Measurements from ENCODE around the gene YY1. TPM values are rescaled to one million over a fixed set of nuclear protein-coding genes. Genes with fewer than 3 reads are reported as not detected.
"Not testable (repeated sequence)": the region's sequence is repeated elsewhere in the genome, so short reads cannot be mapped to it uniquely, and the experiment has no call there.

Gene YY1
- total RNA-seq, 1 donor from 2014 or later: 102 TPM

DNA sequence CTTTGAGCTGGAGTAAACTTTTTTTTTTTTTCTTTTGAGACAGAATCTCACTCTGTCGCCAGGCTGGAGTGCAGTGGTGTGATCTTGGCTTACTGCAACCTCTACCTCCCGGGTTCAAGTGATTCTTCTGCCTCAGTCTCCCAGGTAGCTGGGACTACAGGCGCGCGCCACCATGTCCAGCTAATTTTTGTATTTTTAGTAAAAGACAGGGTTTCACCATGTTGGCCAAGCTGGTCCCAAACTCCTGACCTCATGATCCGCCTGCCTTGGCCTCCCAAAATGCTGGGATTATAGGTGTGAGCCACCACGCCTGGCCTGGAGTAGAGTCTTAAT lies 34.1 kb upstream of the YY1 start:
- H3K4me1 Mint-ChIP-seq; H3K27ac Mint-ChIP-seq; H3K4me3 Mint-ChIP-seq; H3K36me3 Mint-ChIP-seq (ENCODE audit: low read depth); H3K27me3 Mint-ChIP-seq; DNase-seq; intact Hi-C loops (cut with micrococcal nuclease); H3K9me3 Mint-ChIP-seq: not testable (repeated sequence)

DNA sequence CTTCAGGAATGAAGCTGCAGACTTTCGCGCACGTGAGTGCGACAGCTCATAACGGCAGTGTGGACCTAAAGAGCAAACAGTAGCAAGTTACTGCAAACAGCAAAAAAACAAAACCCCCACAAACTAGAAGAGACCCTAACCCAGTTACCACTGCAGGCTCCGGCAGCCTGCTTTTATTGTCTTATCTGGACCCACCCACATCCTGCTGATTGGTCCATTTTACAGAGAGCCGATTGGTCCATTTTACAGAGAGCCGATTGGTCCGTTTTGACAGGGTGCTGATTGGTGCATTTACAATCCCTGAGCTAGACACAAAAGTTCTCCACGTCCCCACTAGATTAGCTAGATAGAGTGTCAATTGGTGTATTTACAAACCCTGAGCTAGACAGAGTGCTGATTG lies 31.4 kb upstream of the YY1 start:
- H3K4me1 Mint-ChIP-seq; H3K4me3 Mint-ChIP-seq; intact Hi-C loops (cut with micrococcal nuclease); H3K27me3 Mint-ChIP-seq; DNase-seq; H3K9me3 Mint-ChIP-seq; H3K36me3 Mint-ChIP-seq (ENCODE audit: low read depth); H3K27ac Mint-ChIP-seq: not testable (repeated sequence)

DNA sequence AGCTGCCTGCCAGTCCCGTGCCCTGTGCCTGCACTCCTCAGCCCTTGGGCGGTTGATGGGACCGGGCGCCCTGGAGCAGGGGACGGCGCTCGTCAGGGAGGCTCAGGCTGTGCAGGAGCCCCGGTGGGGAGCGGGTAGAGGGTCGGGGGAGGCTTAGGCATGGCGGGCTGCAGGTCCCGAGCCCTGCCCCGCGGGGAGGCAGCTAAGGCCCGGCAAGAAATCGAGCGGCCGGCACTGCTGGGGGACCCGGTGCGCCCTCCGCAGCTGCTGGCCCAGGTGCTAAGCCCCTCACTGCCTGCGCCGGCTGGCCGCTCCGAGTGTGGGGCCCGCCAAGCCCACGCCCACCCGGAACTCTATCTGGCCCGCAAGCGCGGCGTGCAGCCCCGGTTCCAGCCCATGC lies 30.8 kb upstream of the YY1 start:
- H3K27ac Mint-ChIP-seq; H3K4me3 Mint-ChIP-seq; intact Hi-C loops (cut with micrococcal nuclease); H3K27me3 Mint-ChIP-seq; H3K4me1 Mint-ChIP-seq; H3K36me3 Mint-ChIP-seq (ENCODE audit: low read depth); DNase-seq; H3K9me3 Mint-ChIP-seq: not testable (repeated sequence)

DNA sequence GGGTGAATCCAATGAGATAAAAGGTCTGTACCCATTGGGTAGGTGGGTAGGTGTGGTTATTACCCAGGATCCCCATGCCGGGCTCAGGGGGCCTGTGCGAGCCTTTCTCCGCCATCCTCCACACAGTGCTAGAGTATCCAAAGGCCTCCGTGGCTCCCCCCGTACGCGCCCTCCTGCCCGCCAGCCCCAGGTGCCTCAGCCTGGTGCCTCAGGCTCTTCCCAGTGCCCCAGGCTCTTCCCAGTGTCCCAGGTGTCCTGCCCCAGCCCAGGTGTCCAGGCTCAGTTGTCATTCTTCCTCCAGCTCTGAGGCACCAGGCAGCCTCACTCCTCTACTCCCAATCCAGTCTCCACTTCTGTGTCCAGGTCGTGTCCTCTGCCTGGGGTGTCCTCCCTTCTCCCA lies 27.6 kb upstream of the YY1 start:
- DNase-seq: no peak
- H3K4me3 Mint-ChIP-seq: no peak overlapping the region
- intact Hi-C loops (cut with micrococcal nuclease): no loop called here
- no peaks in the 10 kb centered on the region for H3K27me3 Mint-ChIP-seq
- no peak overlapping the region for H3K27ac Mint-ChIP-seq
- H3K4me1 Mint-ChIP-seq: peaks cover 19% of the 10 kb centered on the region
- no peaks in the 10 kb centered on the region for H3K36me3 Mint-ChIP-seq (ENCODE audit: low read depth)
- H3K9me3 Mint-ChIP-seq: no peaks in the 10 kb centered on the region

DNA sequence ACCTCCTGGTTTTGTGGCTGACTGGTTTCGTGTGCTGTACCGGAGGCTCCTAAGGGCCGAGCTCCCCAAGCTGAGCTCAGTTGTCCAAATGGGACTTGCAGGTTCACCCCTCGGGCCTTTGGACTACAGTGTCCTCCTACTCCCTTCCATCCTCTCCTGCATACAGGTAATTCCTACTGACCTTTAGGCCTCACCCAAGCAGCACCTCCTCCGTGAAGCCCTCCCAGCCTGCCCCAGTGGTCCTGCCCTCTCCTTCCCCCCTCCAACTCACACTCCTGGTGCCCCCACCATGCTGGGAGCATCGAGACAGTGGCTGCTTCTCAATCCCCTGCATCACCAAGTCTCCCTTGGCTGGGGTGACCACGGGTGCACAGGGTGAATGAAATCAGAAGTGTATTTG lies 27.1 kb upstream of the YY1 start:
- Mint-ChIP-seq H3K27me3 (no peaks in the 10 kb centered on the region), H3K4me1 (peaks cover 19% of the 10 kb centered on the region), H3K36me3 (ENCODE audit: low read depth) (no peaks in the 10 kb centered on the region), H3K9me3 (no peaks in the 10 kb centered on the region), H3K27ac (no peak overlapping the region), H3K4me3 (no peak overlapping the region)
- intact Hi-C loops (cut with micrococcal nuclease): no loop called here
- no peak for DNase-seq

DNA sequence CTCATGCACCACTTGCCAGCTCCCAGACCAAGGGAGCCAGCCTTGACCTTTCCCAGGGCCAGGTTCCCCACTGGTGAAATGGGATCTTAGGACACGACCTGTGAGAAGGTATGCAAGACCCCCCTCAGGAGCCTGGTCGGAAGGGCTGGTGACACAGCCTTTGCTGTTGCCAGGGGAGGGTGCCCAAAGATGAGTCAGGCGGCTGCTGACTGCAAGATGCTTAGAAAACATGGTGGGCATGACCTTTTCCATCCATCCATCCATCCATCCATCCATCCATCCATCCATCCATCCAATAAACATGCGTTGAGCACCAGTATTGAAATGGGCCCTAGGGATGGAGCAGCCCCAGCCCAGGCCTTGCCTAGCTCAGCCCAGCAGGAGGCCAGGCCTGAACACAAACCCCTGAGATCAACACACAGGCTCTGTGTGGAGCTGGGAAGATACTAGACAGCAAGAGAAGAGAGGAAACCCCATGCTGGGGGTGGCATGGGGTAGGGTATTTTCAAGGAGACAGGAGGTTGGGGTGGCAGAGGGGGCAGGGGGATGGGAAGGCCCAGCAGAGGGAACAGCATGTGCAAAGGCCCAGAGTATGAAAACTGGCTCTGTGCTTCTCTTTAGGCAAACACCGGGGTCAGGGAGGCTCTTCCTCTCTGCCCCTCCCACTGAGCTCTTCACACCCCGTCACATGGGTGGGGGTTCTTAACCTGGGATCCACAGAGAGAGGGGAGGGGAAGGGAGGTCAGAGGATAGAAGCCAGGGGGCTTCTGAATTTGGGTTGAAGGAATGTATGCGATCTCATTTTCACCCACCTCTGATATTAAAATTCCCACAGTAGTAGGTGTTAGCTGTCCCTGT lies 26.2 kb upstream of the YY1 start:
- Mint-ChIP-seq H3K27ac (peak overlapping the region; percentile 87), H3K9me3 (no peaks in the 10 kb centered on the region), H3K27me3 (no peaks in the 10 kb centered on the region), H3K36me3 (ENCODE audit: low read depth) (no peaks in the 10 kb centered on the region), H3K4me3 (peak overlapping the region; percentile 80), H3K4me1 (peaks cover 19% of the 10 kb centered on the region)
- no peak for DNase-seq
- intact Hi-C loops (cut with micrococcal nuclease): no loop called here

DNA sequence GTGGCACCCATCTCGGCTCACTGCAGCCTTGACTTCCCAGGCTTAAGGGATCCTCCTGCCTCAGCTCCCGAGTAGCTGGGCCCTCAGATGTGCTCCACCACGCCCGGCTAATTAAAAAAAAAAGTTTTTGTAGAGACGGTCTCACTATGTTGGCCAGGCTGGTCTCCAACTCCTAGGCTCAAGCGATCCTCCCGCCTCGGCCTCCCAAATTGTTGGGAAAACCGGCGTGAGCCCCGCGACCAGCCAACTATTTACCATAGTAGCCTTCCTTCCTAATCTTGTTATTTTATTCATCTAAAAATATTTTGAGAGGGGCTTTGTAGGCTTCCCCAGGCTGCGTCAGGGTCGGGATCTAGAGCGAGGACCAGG lies 25.4 kb upstream of the YY1 start:
- intact Hi-C loops (cut with micrococcal nuclease): no loop called here
- DNase-seq: no peak
- peak overlapping the region; percentile 88 for H3K27ac Mint-ChIP-seq
- no peaks in the 10 kb centered on the region for H3K9me3 Mint-ChIP-seq
- no peaks in the 10 kb centered on the region for H3K27me3 Mint-ChIP-seq
- H3K4me1 Mint-ChIP-seq: peaks cover 19% of the 10 kb centered on the region
- H3K4me3 Mint-ChIP-seq: peak overlapping the region; percentile 74
- H3K36me3 Mint-ChIP-seq (ENCODE audit: low read depth): no peaks in the 10 kb centered on the region

DNA sequence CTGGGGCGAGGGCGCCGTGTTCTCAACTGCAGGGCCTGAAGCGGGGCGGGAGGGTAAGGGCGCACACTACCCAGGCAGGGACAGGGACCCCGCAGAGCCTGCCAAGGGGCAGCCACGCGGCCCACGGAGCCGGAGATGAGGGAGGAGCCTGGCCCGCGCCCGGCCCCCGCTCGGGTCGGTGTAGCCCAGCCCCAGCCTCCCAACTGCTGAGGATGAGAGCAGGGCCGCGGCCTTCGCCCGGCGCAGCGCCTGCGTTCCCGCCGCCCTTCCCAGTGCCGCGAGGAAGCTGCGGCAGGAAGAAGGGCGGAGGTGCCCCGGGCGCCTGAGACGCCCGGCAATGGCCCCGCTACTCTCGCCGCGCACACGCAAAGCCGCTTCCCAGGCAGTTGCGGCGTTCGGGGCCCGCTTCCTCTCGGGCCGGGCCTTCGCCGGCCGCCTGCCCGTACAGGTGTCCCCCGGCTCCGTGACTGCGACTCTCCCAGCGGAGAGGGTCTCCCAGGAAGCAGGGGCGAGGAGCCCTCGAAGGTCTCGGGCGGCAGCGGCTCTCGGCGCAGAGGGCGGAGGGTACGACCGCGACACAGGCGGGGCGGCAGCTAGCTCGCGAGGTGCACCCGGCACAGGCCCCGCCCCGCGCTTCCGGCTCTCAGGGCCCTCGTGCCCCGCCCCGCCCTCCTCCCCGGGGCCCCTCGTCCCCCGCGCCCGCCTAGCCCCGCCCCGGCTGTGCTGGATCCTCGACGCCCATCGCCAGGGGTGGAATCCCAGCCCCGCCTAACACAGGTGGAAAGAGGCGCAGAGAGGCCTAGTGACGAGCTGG lies 24.8 kb upstream of the YY1 start:
- H3K4me3 Mint-ChIP-seq: peak overlapping the region; percentile 74
- intact Hi-C loops (cut with micrococcal nuclease): loop anchor here (1.0 to 2.0 kb wide), 3 partner anchors 8 to 55 kb away; partner anchors contain the start of gene DEGS2
- H3K36me3 Mint-ChIP-seq (ENCODE audit: low read depth): no peaks in the 10 kb centered on the region
- H3K9me3 Mint-ChIP-seq: no peaks in the 10 kb centered on the region
- H3K27ac Mint-ChIP-seq: peak overlapping the region; percentile 88
- DNase-seq: peak; percentile 97
- H3K4me1 Mint-ChIP-seq: peaks cover 19% of the 10 kb centered on the region
- H3K27me3 Mint-ChIP-seq: no peaks in the 10 kb centered on the region

DNA sequence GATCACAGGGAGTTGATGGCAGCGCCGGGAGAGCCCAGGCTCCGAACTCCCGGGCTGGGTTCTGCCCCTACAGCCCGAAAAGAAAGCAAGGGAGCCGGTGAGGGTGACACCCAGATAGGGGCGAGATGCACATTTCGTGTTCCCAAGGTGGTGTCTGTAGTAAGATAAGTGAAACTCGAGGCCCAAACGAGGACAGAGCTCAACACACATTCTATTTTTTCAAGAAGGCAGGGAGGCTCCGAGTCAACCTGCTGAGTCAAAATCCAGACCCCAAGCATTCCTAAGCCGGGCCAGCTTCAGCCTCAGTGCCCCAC lies 24.2 kb upstream of the YY1 start:
- Mint-ChIP-seq H3K27ac (peak overlapping the region; percentile 88), H3K36me3 (ENCODE audit: low read depth) (no peaks in the 10 kb centered on the region), H3K27me3 (no peaks in the 10 kb centered on the region), H3K4me3 (peak overlapping the region; percentile 74), H3K9me3 (no peaks in the 10 kb centered on the region), H3K4me1 (peaks cover 21% of the 10 kb centered on the region)
- intact Hi-C loops (cut with micrococcal nuclease): loop anchor here (1.0 to 2.0 kb wide), 3 partner anchors 8 to 56 kb away; partner anchors contain the start of gene DEGS2
- no peak for DNase-seq

DNA sequence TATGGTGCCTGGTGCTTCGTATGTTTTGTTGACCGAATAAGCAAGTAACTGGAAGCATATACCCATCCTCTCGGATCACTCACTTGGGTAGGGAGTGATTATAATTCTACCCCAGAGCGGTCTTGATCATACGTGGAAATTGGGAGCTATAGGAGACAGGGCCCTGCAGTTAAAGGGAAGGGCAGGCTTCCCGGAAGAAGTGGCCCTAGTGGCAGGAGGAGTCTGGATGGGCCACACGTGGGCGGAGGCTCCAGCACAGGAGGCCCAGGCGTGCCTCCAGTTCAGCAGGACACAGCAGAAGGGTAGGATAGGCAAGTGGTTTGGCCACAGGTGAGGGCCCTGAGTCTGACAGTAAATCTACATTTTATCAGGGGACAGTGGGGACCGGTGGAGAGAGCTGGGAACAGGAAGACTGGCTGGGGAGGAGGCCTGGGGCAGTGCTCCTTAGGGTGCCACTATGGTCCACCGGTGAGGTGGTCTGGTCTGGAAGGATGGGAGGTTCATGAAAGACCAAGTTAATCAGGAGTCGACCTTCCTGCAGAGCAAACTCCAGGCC lies 23.5 kb upstream of the YY1 start:
- peak; percentile 58 for DNase-seq
- Mint-ChIP-seq H3K27ac (peak overlapping the region; percentile 5), H3K4me3 (no peak overlapping the region), H3K9me3 (no peaks in the 10 kb centered on the region), H3K36me3 (ENCODE audit: low read depth) (no peaks in the 10 kb centered on the region), H3K27me3 (no peaks in the 10 kb centered on the region), H3K4me1 (peaks cover 21% of the 10 kb centered on the region)
- intact Hi-C loops (cut with micrococcal nuclease): loop anchor here (2.0 kb wide), 1 partner anchor 57 kb away; the partner anchor contains the start of gene DEGS2

DNA sequence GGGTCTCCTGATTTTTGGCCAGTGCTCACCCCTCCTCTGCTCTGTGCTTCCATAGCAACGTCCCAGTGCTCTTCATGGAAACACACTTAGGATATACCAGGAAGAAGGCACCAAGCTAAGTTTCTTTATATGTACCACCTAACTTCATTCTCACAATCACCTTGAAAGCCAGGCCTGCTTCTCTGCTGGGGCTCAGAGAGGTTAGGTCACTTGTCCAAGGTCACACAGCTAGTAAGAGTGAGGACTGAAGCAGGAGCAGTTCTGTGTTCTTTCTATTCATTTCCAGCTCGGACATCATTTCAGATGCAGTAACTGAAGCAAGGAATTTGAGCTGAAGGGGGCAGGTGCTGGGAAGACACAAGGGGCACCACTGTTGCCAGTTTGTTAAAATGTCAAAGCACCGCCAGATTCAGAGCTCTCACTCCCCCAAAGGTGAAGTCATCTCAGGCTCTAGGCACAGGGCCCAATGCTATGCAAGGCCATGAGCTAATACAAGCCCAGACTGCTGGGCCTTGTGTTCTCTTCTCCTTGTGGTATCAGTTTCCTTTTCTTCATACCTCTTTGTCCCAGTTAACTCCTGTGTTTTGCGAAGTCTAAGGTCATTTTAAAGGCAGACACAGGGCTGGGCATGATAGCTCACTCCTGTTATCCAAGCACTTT lies 19.7 kb upstream of the YY1 start:
- Mint-ChIP-seq H3K36me3 (ENCODE audit: low read depth) (no peaks in the 10 kb centered on the region), H3K27ac (no peak overlapping the region), H3K27me3 (no peaks in the 10 kb centered on the region), H3K4me3 (no peak overlapping the region), H3K9me3 (no peaks in the 10 kb centered on the region), H3K4me1 (peaks cover 7% of the 10 kb centered on the region)
- no peak for DNase-seq
- intact Hi-C loops (cut with micrococcal nuclease): no loop called here

DNA sequence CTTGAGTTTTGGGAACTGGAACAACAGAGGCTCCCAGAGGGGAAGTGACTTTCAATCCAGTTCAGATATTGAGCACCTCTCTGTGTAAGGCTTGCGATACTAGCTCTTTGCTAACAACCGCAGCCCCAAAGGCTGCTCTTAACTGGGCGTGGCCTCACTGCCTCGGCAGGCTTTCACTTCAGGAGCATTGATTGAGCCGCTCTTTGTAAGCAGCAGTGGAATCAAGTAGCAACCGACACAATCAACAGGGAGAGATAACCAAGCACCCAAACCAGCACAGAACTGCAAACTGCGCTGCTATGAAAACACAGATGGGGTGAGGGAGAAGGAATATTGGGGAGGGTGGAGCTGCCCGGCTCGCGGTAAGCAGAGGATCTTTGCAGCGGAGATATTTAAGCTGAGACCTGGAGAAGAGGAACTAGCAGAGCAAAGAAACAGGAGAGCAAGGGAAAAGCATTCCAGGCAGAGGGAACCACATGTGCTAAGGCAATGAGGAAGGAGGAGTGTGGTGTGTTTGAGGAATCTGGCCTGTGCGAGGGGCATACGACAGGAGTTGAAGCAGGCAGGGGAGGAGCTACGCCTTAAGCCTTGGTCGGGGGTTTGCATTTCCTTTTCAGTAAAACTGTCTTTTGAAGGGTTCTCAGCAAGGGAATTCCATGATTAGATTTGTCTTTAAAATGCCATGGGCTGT lies 17.3 kb upstream of the YY1 start:
- Mint-ChIP-seq H3K27me3 (no peaks in the 10 kb centered on the region), H3K27ac (no peak overlapping the region), H3K36me3 (ENCODE audit: low read depth) (peaks cover 3% of the 10 kb centered on the region), H3K4me1 (peaks cover 6% of the 10 kb centered on the region), H3K9me3 (no peaks in the 10 kb centered on the region), H3K4me3 (no peak overlapping the region)
- DNase-seq: peak; percentile 93
- intact Hi-C loops (cut with micrococcal nuclease): loop anchor here (1.0 kb wide), 2 partner anchors 7 to 17 kb away; no protein-coding TSS in a partner anchor

All from activated CD4-positive, alpha-beta T cell treated with anti-CD3 and anti-CD28 coated beads, Interleukin-2, amount 10 ng/mL, durations not matched to agents 24 days and 14 days (primary cell).